Stimulated activated naive CD4-positive, alpha-beta T cell treated with Interleukin-2 at 50 U/mL for 16 hours (primary cell): ENCODE measurements around the gene LDLRAD4.

Experiments
- DNase-seq: peaks from one replicate; lab custom pipeline; 2025; lab: John Stamatoyannopoulos, UW

LDLRAD4 gene

GRCh38 chr18:13371689-13372418 is 153.3 kb downstream of the LDLRAD4 start:
- DNase-seq = no peak

- DNase-seq = no peak
Observed at GRCh38 chr18:13372531-13372951, 154.0 kb downstream of the LDLRAD4 start.

- DNase-seq = no peak
Observed at GRCh38 chr18:13374096-13374467, 155.5 kb downstream of the LDLRAD4 start.

GRCh38 chr18:13374468-13375301 is 156.1 kb downstream of the LDLRAD4 start:
- no peak for DNase-seq

GRCh38 chr18:13375302-13376255 is 157.0 kb downstream of the LDLRAD4 start:
- peak; percentile 82 for DNase-seq

- DNase-seq = peak; percentile 56
Observed at GRCh38 chr18:13376298-13376840, 157.8 kb downstream of the LDLRAD4 start.

- peak; percentile 55 for DNase-seq
Observed at GRCh38 chr18:13376841-13377351, 158.3 kb downstream of the LDLRAD4 start.

GRCh38 chr18:13377496-13377895 is 158.9 kb downstream of the LDLRAD4 start:
- no peak for DNase-seq

GRCh38 chr18:13378150-13378549 is 159.6 kb downstream of the LDLRAD4 start:
- DNase-seq = no peak

GRCh38 chr18:13379062-13379865 is 160.7 kb downstream of the LDLRAD4 start:
- no peak for DNase-seq

- DNase-seq = no peak
Observed at GRCh38 chr18:13379930-13380690, 161.6 kb downstream of the LDLRAD4 start.

GRCh38 chr18:13380691-13381070 is 162.1 kb downstream of the LDLRAD4 start:
- DNase-seq = no peak

- DNase-seq = no peak
Observed at GRCh38 chr18:13381331-13381730, 162.8 kb downstream of the LDLRAD4 start.

GRCh38 chr18:13381944-13382365 is 163.4 kb downstream of the LDLRAD4 start:
- DNase-seq = peak; percentile 18

- peak; percentile 21 for DNase-seq
Observed at GRCh38 chr18:13382366-13382953, 163.9 kb downstream of the LDLRAD4 start.

- no peak for DNase-seq
Observed at GRCh38 chr18:13382954-13383827, 164.6 kb downstream of the LDLRAD4 start.

GRCh38 chr18:13386891-13387801 is 168.6 kb downstream of the LDLRAD4 start:
- DNase-seq = no peak
